ENCODE data around the gene CORIN. TPM values are rescaled to one million over a fixed set of nuclear protein-coding genes. Genes with fewer than 3 reads are reported as not detected.

The CORIN gene
- total RNA-seq, 1 donor from 2014 or later, result 92.0 TPM

GRCh38 chr4:47814618-47815295 lies 23.1 kb downstream of the CORIN start:
- no peak for DNase-seq
- Histone ChIP-seq H3K9me3 (replicated peaks) (no peaks in the 10 kb centered on the region), H3K4me3 (peak overlapping the region; percentile 1), H3K27me3 (ENCODE audit: low read depth) (no peaks in the 10 kb centered on the region), H3K4me1 (peaks cover 28% of the 10 kb centered on the region), H3K36me3 (no peaks in the 10 kb centered on the region), H3K27ac (replicated peaks) (peak overlapping the region; percentile 30)
- intact Hi-C loops (cut with micrococcal nuclease), result no loop called here
- no peak for TF ChIP-seq CTCF (IDR thresholded peaks at IDR 0.05; ENCODE audit: borderline replicate concordance)

- no peaks in the 10 kb centered on the region for H3K36me3 ChIP-seq
- no peaks in the 10 kb centered on the region for H3K27me3 ChIP-seq (ENCODE audit: low read depth)
- H3K27ac ChIP-seq (replicated peaks), result no peak overlapping the region
- H3K4me1 ChIP-seq, result peaks cover 22% of the 10 kb centered on the region
- no peak for DNase-seq
- H3K4me3 ChIP-seq, result no peak overlapping the region
- intact Hi-C loops (cut with micrococcal nuclease), result no loop called here
- no peak for TF ChIP-seq CTCF (IDR thresholded peaks at IDR 0.05; ENCODE audit: borderline replicate concordance)
- no peaks in the 10 kb centered on the region for H3K9me3 ChIP-seq (replicated peaks)
Measured at GRCh38 chr4:47809654-47810203, 28.1 kb downstream of the CORIN start.

GRCh38 chr4:47804598-47804997 lies 33.3 kb downstream of the CORIN start:
- Histone ChIP-seq H3K27ac (replicated peaks) (no peak overlapping the region), H3K4me3 (no peak overlapping the region), H3K36me3 (no peaks in the 10 kb centered on the region), H3K27me3 (ENCODE audit: low read depth) (no peaks in the 10 kb centered on the region), H3K9me3 (replicated peaks) (no peaks in the 10 kb centered on the region), H3K4me1 (peaks cover 9% of the 10 kb centered on the region)
- no peak for TF ChIP-seq CTCF (IDR thresholded peaks at IDR 0.05; ENCODE audit: borderline replicate concordance)
- intact Hi-C loops (cut with micrococcal nuclease), result no loop called here
- no peak for DNase-seq

- intact Hi-C loops (cut with micrococcal nuclease), result no loop called here
- H3K36me3 ChIP-seq, result no peaks in the 10 kb centered on the region
- H3K27me3 ChIP-seq (ENCODE audit: low read depth), result no peaks in the 10 kb centered on the region
- DNase-seq, result no peak
- no peak for TF ChIP-seq CTCF (IDR thresholded peaks at IDR 0.05; ENCODE audit: borderline replicate concordance)
- H3K4me3 ChIP-seq, result no peak overlapping the region
- peaks cover 22% of the 10 kb centered on the region for H3K4me1 ChIP-seq
- H3K9me3 ChIP-seq (replicated peaks), result no peaks in the 10 kb centered on the region
- H3K27ac ChIP-seq (replicated peaks), result peak overlapping the region; percentile 13
Measured at GRCh38 chr4:47801481-47802002, 36.3 kb downstream of the CORIN start.

- Histone ChIP-seq H3K9me3 (replicated peaks) (no peaks in the 10 kb centered on the region), H3K4me1 (peaks cover 27% of the 10 kb centered on the region), H3K36me3 (no peaks in the 10 kb centered on the region), H3K27ac (replicated peaks) (peak overlapping the region; percentile 13), H3K4me3 (no peak overlapping the region), H3K27me3 (ENCODE audit: low read depth) (no peaks in the 10 kb centered on the region)
- TF ChIP-seq CTCF (IDR thresholded peaks at IDR 0.05; ENCODE audit: borderline replicate concordance), result no peak
- intact Hi-C loops (cut with micrococcal nuclease), result no loop called here
- no peak for DNase-seq
Measured at GRCh38 chr4:47798165-47798564, 39.7 kb downstream of the CORIN start.
